ENCODE results near the gene GLT8D2. TPM values are rescaled to one million over a fixed set of nuclear protein-coding genes. Genes with fewer than 3 reads are reported as not detected.
A peak's percentile ranks its signal among the peaks of the same experiment; 100 is the strongest.

Gene GLT8D2
- polyA plus RNA-seq, 1 of the 3 experiments (the other 2 are of a cell fraction), result 50.0 TPM

DNA sequence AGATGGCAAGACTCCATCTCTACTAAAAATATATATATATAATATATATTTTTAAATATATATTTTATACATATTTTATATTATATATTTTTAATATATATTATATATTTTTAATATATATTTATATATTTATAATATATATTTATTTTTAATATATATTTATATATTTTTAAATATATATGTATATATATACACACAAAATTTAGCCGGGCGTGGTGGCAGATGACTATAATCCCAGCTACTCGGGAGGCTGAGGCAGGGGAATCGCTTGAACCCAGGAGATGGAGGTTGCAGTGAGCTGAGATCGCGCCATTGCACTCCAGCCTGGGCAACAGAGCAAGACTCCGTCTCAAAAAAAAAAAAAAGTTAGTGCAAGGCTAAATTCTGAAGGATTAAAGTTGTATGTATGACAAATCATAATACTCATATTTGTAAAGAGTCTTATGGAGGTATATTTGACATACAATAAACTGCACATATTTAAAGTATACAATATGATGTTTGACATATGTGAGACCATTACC, 92.1 kb downstream of the GLT8D2 start:
- Histone ChIP-seq H3F3A (replicated peaks; ENCODE audit: insufficient read depth) (peaks cover 25% of the 10 kb centered on the region), H3K4me2 (no peak overlapping the region), H3K27me3 (ENCODE audit: insufficient read depth) (no peaks in the 10 kb centered on the region), H3K27ac (ENCODE audit: low read depth in 2 of 2, low read length in 1 of 2) (peak overlapping the region; percentile 94 to 98), H3K9ac (peak overlapping the region; percentile 77; the same call in 1 of the 2 replicates), H3K36me3 (replicated peaks in 1 of 2; ENCODE audit: control insufficient read depth in 1 of 2, insufficient read depth in 2 of 2, low read length in 1 of 2) (peaks cover 17 to 23% of the 10 kb centered on the region in 2 experiments), H3K9me2 (no peaks in the 10 kb centered on the region), H3K79me2 (ENCODE audit: insufficient read depth) (peaks cover 46% of the 10 kb centered on the region), H4K20me1 (ENCODE audit: insufficient read depth) (no peaks in the 10 kb centered on the region), H3K4me3 (ENCODE audit: low read depth in 2 of 2, low read length in 1 of 2) (no peak overlapping the region; a peak in 1 of 4 replicates), H2AFZ (ENCODE audit: low read depth) (peak overlapping the region; percentile 98; the same call in 1 of the 2 replicates), H3K4me1 (ENCODE audit: control insufficient read depth in 1 of 2, insufficient read depth in 2 of 2, low read depth in 1 of 2, low read length in 1 of 2) (peaks cover 8 to 13% of the 10 kb centered on the region in 2 experiments; a peak in 2 of 4 replicates), H3K9me3 (no peaks in the 10 kb centered on the region)
- ChIA-PET POLR2A (interaction anchor here (3.4 kb wide), 1 partner anchor 8 kb away, joined by 77 read pairs; the partner anchor contains the start of gene TDG), CTCF (interaction anchor here (2.6 to 2.7 kb wide), 2 partner anchors 8 to 151 kb away, joined by 10 read pairs; partner anchors contain the start of gene TDG)
- TF ChIP-seq MEF2A (IDR thresholded peaks at IDR 0.05; ENCODE audit: borderline replicate concordance, low read depth) (no peak), FOXJ3 (CRISPR knock-in tag; IDR thresholded peaks at IDR 0.05) (no peak)
- no peak for DNase-seq
- 91% methylated on average over 7 of the region's 7 CpGs for WGBS (ENCODE audit: low lambda C conversion rate)

DNA sequence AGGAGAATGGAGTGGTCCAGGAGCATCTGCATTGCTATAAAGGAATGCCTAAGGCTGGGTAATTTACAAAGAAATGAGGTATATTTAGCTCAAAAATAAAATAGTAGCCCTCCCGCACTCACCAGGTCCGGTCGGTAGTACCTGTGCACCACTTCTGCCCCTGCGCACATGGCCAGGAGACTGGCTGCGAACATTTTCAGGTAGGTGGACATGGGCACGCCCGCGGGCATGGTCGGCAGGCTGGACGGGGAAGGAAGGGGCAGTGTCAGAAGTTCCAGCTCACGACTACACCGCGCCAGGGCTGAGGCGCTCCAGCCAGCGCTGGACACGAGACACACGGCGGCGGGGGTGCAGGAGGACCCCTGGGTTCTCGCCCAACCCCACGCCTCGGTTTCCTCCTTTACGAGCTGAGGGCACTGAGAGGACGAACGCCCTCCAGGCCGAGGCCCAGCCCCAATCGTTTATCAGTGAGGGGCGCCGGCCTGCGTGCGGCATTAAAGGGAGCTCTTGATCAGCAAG, 93.4 kb downstream of the GLT8D2 start:
- Histone ChIP-seq H2AFZ (ENCODE audit: low read depth) (peak overlapping the region; percentile 98), H3K9me3 (no peaks in the 10 kb centered on the region), H3K79me2 (ENCODE audit: insufficient read depth) (peaks cover 52% of the 10 kb centered on the region), H3K36me3 (replicated peaks in 1 of 2; ENCODE audit: control insufficient read depth in 1 of 2, insufficient read depth in 2 of 2, low read length in 1 of 2) (peaks cover 31 to 35% of the 10 kb centered on the region in 2 experiments), H3K27ac (ENCODE audit: low read depth in 2 of 2, low read length in 1 of 2) (peak overlapping the region; percentile 94 to 98), H3K4me3 (ENCODE audit: low read depth in 2 of 2, low read length in 1 of 2) (peak overlapping the region; percentile 78 to 87), H3K27me3 (ENCODE audit: insufficient read depth) (no peaks in the 10 kb centered on the region), H3K4me2 (peak overlapping the region; percentile 91), H3F3A (replicated peaks; ENCODE audit: insufficient read depth) (peaks cover 34% of the 10 kb centered on the region), H4K20me1 (ENCODE audit: insufficient read depth) (no peaks in the 10 kb centered on the region), H3K4me1 (ENCODE audit: control insufficient read depth in 1 of 2, insufficient read depth in 2 of 2, low read depth in 1 of 2, low read length in 1 of 2) (peaks cover 8 to 13% of the 10 kb centered on the region in 2 experiments; a peak in 2 of 4 replicates), H3K9me2 (no peaks in the 10 kb centered on the region), H3K9ac (peak overlapping the region; percentile 77)
- ChIA-PET CTCF (interaction anchor here (0.9 to 4.2 kb wide), 3 partner anchors 10 to 152 kb away, joined by 3 to 21 read pairs (median 10); partner anchors contain the start of gene TDG), POLR2A (interaction anchor here (1.3 to 3.4 kb wide), 5 partner anchors 10 to 152 kb away, joined by 4 to 77 read pairs (median 5); partner anchors contain the start of genes HCFC2, HSP90B1 and TDG)
- TF ChIP-seq ELF1 (IDR thresholded peaks at IDR 0.05) (no peak), FOXJ3 (CRISPR knock-in tag; IDR thresholded peaks at IDR 0.05) (no peak), TAF1 (IDR thresholded peaks at IDR 0.05; ENCODE audit: borderline replicate concordance, low read depth, low read length) (no peak), YY1 (IDR thresholded peaks at IDR 0.05; ENCODE audit: low read depth) (no peak), GATA2 (CRISPR knock-in tag; IDR thresholded peaks at IDR 0.05) (no peak), MAX (IDR thresholded peaks at IDR 0.05; ENCODE audit: low read depth) (no peak), SIN3A (IDR thresholded peaks at IDR 0.05; ENCODE audit: borderline replicate concordance, low read depth, low read length) (no peak), CHD2 (IDR thresholded peaks at IDR 0.05; ENCODE audit: low read length, partially characterized antibody) (no peak), FOXM1 (IDR thresholded peaks at IDR 0.05; ENCODE audit: low read depth) (no peak), MEF2A (IDR thresholded peaks at IDR 0.05; ENCODE audit: borderline replicate concordance, low read depth) (no peak), JUND (IDR thresholded peaks at IDR 0.05) (no peak), SMC3 (IDR thresholded peaks at IDR 0.05; ENCODE audit: low read depth, low read length) (no peak), EZH2phosphoT487 (IDR thresholded peaks at IDR 0.05; ENCODE audit: borderline replicate concordance, low read depth) (no peak), TCF12 (IDR thresholded peaks at IDR 0.05) (no peak), GABPA (IDR thresholded peaks at IDR 0.05; ENCODE audit: low read depth) (no peak)
- WGBS (ENCODE audit: low lambda C conversion rate), result 1% methylated on average over 17 of the region's 31 CpGs
- DNase-seq, result no peak
